Right lobe of liver (tissue), 6 donors: Measurements from ENCODE around the gene NCF1. TPM values are rescaled to one million over a fixed set of nuclear protein-coding genes. Genes with fewer than 3 reads are reported as not detected.
"Not testable (repeated sequence)": the region's sequence is repeated elsewhere in the genome, so short reads cannot be mapped to it uniquely, and the experiment has no call there.

Experiments
- ATAC-seq, 4 donors: fragments of 200-7000 bp; cut with Tn5 transposase; one replicate each; pipeline ENCODE4 v1.9.1; 2020; ENCODE audit warnings: mild to moderate bottlenecking in 4 of 4, moderate library complexity in 4 of 4
- DNase-seq, 3 donors: peaks; one replicate each; pipeline ENCODE4 v3.0.0-alpha.2; 2020
- H3K27ac ChIP-seq, 3 donors: fragments of 200-600 bp; one replicate each; pipeline ENCODE4 v1.8.0; 2022
- H3K27me3 ChIP-seq, 2 donors: fragments of 200-600 bp; one replicate each; pipeline ENCODE4 v1.8.0; 2022
- H3K36me3 ChIP-seq, 4 donors: fragments of 200-600 bp; sonication (generic) in 1 of 4; one replicate each; pipeline versions ENCODE4 v1.5.1 to v1.8.0; 2017 to 2022; ENCODE audit warnings: control low read depth in 1 of 4
- H3K4me1 ChIP-seq, 4 donors: fragments of 200-600 bp; sonication (generic) in 1 of 4; one replicate each; pipeline versions ENCODE4 v1.5.1 to v1.8.0; 2017 to 2022; ENCODE audit warnings: control low read depth in 1 of 4
- H3K4me3 ChIP-seq, 3 donors: fragments of 200-600 bp; one replicate each; pipeline ENCODE4 v1.8.0; 2022
- H3K9me3 ChIP-seq, 4 donors: fragments of 200-600 bp; sonication (generic) in 1 of 4; one replicate each; pipeline versions ENCODE4 v1.5.1 to v1.8.0; 2017 to 2022; ENCODE audit warnings: control low read depth in 1 of 4
- WGBS: methylation state at CpG from one replicate; pipeline ENCODE4 v1.1.6; 2018; ENCODE audit warnings: low coverage, low lambda C conversion rate; ENCODE audit not compliant: insufficient coverage; ENCODE audit errors: missing lambda C conversion rate; 5-methylcytosine and 5-hydroxymethylcytosine counted together
- intact Hi-C, 2 donors: fragments of 100-400 bp; cut with DNase I; formaldehyde crosslinking; loops; one replicate each; pipeline versions ENCODE4 v1.11.2 to v1.14.1; 2022
- total RNA-seq, 6 experiments: library from RNA; depleted of rRNA in 2 of 6; stranded (reverse); fragments of >200 nt in 2 of 6; fragmentation: NEBNext Ultra II Directional in 3 of 6; extraction: Animal tissue kit (Norgen Biotek cat#: 25700) in 3 of 6; gene quantifications; one replicate each; pipeline versions ENCODE4 v1.1.0 to v1.2.4, GENCODE V29; 2016 to 2023
- donor health status: DM: no; HTN: yes; CAD: no.
- donor health status: DM: no; HTN: no; CAD: no.
- donor health status: DM: no; HTN: no; CAD: no.
- donor health status: DM: no; HTN: yes; CAD: no.
- donor health status: DM: no; HTN: yes; CAD: no.

Gene NCF1
- total RNA-seq, 6 experiments from 2014 or later: 0.37 to 6.0 (median 1.0) TPM

DNA sequence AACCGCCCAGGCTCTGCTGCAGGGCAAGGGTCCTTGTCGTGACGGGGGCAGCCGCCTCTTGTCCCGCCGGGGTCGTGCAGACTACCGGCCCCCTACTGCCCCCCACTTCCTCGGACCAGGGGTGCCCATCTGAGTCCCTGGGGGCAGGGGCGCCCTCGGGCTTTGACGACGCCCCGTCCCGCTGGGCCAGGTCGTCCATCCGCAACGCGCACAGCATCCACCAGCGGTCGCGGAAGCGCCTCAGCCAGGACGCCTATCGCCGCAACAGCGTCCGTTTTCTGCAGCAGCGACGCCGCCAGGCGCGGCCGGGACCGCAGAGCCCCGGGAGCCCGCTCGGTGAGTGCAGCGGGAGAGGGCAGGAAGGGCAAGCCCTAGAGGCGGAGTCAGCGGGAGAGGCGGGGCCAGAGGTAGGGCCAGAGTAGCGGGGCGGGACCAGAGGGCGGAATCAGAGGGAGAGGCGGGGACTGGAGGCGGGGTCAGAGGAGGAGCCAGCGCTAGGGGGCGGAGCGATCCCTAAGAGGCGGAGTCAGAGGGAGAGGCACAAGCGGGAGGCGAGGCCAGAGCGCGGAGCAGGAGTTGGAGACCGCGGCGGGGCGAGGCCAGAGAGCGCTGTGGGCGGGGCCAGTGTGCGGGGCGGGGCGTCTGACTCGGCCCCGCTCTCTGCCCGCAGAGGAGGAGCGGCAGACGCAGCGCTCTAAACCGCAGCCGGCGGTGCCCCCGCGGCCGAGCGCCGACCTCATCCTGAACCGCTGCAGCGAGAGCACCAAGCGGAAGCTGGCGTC lies 14.7 kb downstream of the NCF1 start:
- intact Hi-C loops, H3K9me3 ChIP-seq, H3K36me3 ChIP-seq, H3K27ac ChIP-seq, H3K27me3 ChIP-seq, H3K4me1 ChIP-seq: not testable (repeated sequence)
- peak; percentile 96 to 98 (median 96) for ATAC-seq
- WGBS: 0% methylated on average over 10 of the region's 82 CpGs
- peak overlapping the region in 1 of 3 donors; percentile 29 for H3K4me3 ChIP-seq
- peak; percentile 97 to 98 (median 98) for DNase-seq

DNA sequence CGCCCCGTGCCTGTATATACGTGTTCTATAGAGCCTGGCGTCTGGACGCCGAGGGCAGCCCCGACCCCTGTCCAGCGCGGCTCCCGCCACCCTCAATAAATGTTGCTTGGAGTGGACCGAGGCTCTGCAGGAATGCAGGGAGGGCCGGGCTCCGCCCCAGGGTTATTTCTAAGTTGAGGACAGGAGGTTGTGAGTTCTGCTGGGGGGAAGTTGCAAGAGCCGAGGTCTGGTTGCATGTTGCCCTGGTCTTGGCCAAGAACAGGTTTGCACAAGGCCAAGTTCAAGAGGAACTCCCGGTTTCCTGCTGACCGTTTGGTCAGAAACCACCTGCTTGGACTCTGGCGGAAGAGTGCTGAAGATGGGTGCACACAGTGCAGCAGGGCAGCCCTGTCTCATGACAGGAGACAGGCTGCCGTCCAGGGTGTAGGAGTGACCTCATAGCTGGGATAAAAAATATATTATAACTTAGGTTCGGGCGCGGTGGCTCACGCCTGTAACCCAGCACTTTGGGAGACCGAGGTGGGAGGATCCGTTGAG lies 15.5 kb downstream of the NCF1 start:
- ATAC-seq: peak; percentile 1 to 32 (median 24)
- intact Hi-C loops, H3K27me3 ChIP-seq, H3K4me3 ChIP-seq, H3K27ac ChIP-seq, H3K4me1 ChIP-seq, H3K36me3 ChIP-seq, H3K9me3 ChIP-seq, DNase-seq: not testable (repeated sequence)
- no CpG with 5 or more reads among the region's 24 CpGs for WGBS

DNA sequence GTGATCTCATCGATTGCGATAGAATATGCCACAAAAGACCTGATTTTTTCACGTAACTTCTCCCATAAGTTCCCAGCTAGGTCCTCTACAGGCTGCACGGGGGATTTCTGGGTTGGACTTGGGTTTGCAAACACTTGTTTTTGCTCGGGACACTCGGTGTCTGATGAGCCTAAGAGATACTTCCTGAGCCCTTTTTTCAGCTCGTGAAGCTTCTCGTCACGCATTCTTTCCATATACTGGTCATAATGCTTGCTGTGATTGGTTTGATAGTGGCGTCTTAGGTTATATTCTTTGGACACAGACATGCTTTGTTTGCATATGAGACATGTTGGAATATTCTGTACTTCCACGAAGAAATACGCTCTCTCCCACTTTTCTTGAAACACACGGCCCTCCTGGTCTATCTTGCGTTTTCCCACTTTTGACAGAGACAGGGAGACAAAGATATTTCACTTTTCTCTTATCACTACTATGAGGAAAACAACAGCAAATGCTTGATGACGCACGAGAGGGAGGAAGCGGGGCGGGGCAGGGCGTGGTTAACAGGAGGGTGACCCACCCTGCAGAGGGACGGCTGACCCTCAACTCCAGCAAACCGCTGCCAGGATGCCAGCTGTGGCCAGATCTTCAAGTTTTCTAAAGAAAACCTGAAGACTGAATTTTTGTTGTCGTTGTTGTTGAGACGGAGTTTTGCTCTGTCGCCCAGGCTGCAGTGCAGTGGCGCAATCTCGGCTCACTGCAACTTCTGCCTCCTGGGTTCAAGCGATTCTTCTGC lies 24.2 kb downstream of the NCF1 start:
- intact Hi-C loops, H3K36me3 ChIP-seq, ATAC-seq, H3K4me3 ChIP-seq, DNase-seq, H3K9me3 ChIP-seq, H3K27ac ChIP-seq, H3K27me3 ChIP-seq, H3K4me1 ChIP-seq: not testable (repeated sequence)
- no CpG with 5 or more reads among the region's 27 CpGs for WGBS

DNA sequence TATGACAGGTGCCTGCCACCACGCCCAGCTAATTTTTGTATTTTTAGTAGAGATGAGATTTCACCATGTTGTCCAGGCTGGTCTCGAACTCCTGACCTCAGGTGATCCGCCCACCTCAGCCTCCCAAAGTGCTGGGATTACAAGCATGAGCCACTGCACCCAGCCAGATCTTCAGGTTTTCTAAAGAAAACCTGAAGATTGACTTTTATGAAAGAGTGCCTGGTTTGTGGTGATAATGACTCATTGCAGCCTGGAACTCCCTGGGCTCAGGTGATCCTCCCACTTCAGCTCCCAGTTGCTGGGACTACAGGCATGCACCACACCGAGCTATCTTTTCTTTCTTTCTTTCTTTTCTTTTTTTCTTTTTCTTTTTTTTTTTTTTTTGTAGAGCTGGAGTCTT lies 24.8 kb downstream of the NCF1 start:
- no CpG with 5 or more reads among the region's 4 CpGs for WGBS

DNA sequence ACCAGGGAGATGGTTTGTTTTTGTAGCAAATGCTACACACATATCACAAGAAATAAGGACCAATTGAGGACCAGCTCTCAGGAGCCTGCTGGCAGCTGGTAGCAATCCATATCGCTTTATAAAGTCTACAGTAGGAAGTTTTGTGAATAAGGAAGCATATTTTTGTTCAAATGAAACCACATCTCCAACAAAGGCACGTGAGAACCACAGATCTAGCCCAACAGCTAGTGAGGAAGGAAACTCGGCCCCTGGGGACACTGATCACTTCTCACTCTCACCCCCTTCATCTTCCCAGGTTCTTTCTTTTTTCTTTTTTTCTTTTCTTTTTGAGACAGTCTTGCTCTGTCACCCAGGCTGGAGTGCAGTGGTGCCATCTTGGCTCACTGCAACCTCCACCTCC lies 42.1 kb downstream of the NCF1 start:
- no CpG with 5 or more reads among the region's 3 CpGs for WGBS
- intact Hi-C loops, ATAC-seq: not testable (repeated sequence)

More for the DNA sequence above, 24.8 kb downstream of the NCF1 start:
- H3K36me3 ChIP-seq, H3K4me1 ChIP-seq, H3K4me3 ChIP-seq, ATAC-seq, H3K27ac ChIP-seq, H3K27me3 ChIP-seq, H3K9me3 ChIP-seq, intact Hi-C loops, DNase-seq: not testable (repeated sequence)

DNA sequence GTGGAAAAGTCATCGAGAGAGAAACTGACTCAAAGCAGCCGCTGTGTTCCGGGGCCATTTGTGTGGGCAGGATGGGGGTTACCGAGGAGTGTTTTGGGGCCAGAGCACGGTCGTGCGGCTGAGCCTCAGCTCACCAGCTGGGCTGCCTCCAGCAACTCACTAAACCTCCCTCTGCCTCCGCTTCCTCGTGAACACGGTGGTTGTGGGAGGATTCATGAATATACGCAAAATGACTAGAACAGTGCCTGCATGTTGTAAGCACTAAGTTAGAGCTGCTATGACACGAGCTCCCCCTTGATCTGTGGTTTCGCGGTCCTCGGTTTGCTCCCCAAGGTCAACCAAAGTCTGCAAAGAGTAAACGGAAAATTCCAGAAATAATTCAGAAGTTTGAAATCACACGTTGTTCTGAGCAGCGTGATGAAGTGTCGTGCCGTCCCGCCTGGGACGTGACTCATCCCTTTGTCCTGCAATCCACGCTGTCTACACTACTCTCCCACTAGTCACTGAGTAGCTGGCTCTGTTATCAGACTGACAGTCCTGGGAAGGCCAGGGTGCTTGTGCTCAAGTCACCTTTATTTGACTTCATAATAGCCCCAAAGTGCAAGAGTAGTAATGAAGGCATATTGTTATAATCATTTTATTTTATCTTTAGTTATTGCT lies 46.5 kb downstream of the NCF1 start:
- intact Hi-C loops, H3K27me3 ChIP-seq, DNase-seq, H3K4me1 ChIP-seq, H3K27ac ChIP-seq, H3K36me3 ChIP-seq, ATAC-seq, H3K9me3 ChIP-seq, H3K4me3 ChIP-seq: not testable (repeated sequence)
- no CpG with 5 or more reads among the region's 23 CpGs for WGBS

More for the DNA sequence above, 42.1 kb downstream of the NCF1 start:
- H3K36me3 ChIP-seq, H3K27ac ChIP-seq, DNase-seq, H3K9me3 ChIP-seq, H3K4me1 ChIP-seq, H3K27me3 ChIP-seq, H3K4me3 ChIP-seq: not testable (repeated sequence)

DNA sequence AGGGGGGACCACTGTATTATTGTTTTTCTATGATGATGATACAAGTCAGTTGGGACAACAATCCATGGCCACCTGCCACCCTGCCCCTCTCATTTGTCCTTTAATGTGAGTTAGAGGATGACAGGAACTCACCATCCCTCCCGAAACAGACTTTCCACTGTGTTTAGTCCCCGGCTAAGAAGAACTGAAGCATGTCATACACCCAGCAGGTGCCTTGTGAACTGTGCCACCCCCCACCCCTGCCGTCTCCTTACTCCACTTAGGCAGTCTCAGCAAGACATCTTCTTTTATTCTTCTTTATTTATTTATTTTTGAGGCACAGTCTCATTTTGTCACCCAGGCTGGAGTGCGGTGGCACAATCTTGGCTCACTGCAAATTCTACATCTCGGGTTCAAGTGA lies 47.4 kb downstream of the NCF1 start:
- WGBS: no CpG with 5 or more reads among the region's 5 CpGs
- H3K4me1 ChIP-seq, H3K27ac ChIP-seq, ATAC-seq, H3K4me3 ChIP-seq, DNase-seq, H3K9me3 ChIP-seq, H3K27me3 ChIP-seq, H3K36me3 ChIP-seq, intact Hi-C loops: not testable (repeated sequence)

DNA sequence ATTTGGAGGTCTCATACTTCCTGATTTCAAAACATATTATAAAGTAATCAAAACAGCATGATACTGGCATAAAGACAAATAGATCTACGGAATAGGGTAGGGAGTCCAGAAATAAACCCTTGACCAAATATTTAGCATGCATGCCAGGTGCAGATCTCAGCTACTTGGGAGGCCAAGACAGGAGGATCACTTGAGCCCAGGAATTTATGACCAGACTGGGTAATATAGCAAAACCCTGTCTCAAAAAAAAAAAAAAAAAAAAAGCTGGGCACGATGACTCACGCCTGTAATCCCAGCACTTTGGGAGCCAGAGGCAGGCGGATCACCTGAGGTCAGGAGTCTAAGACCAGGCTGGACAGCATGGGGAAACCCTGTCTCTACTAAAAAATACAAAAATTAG lies 56.1 kb downstream of the NCF1 start:
- DNase-seq, H3K27me3 ChIP-seq, H3K9me3 ChIP-seq, H3K27ac ChIP-seq, H3K36me3 ChIP-seq, H3K4me3 ChIP-seq, H3K4me1 ChIP-seq, intact Hi-C loops: not testable (repeated sequence)
- peak in 1 of 4 donors; percentile 34 for ATAC-seq
- WGBS: 60% methylated on average over 1 of the region's 4 CpGs

DNA sequence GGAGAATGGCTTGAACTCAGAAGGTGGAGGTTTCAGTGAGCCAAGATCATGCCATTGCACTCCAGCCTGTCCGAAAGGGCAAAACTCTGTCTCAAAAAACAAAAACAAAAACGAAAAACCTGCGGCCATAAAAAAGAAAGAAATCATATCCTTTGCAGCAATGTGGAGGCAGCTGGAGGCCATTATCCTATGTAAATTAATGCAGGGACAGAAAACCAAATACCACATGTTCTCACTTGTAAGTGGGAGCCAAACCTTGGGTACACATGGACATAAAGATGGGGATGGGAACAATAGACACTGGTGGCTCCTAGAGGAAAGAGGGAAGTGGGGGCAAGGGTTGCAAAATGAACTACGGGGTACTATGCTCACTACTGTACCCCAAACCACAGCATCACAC lies 56.6 kb downstream of the NCF1 start:
- H3K36me3 ChIP-seq, H3K9me3 ChIP-seq, H3K4me1 ChIP-seq, H3K27ac ChIP-seq, H3K27me3 ChIP-seq, DNase-seq, intact Hi-C loops, ATAC-seq, H3K4me3 ChIP-seq: not testable (repeated sequence)
- 100% methylated on average over 1 of the region's 4 CpGs for WGBS
